Measurements from ENCODE around the gene EIF4EBP2. TPM values are rescaled to one million over a fixed set of nuclear protein-coding genes. Genes with fewer than 3 reads are reported as not detected.

EIF4EBP2 gene
- total and polyA plus RNA-seq, 2 experiments from 2014 or later = 18.2 to 34.8 TPM

- no peaks in the 10 kb centered on the region for H3K36me3 ChIP-seq (ENCODE audit: low read depth)
- H3K4me3 ChIP-seq = no peak overlapping the region
- no peaks in the 10 kb centered on the region for H4K20me1 ChIP-seq (ENCODE audit: insufficient read depth)
- no peaks in the 10 kb centered on the region for H3K79me2 ChIP-seq (ENCODE audit: insufficient read depth)
- H3K27me3 ChIP-seq (replicated peaks; ENCODE audit: insufficient read depth) = peaks cover 27% of the 10 kb centered on the region
- H3K9me3 ChIP-seq (ENCODE audit: low read depth) = no peaks in the 10 kb centered on the region
- WGBS, 2 experiments (ENCODE audit: low coverage in 1 of 2, low lambda C conversion rate in 2 of 2, missing lambda C conversion rate in 2 of 2) = 71 to 77% methylated on average over 3 of the region's 3 CpGs
- no peak overlapping the region for H2AFZ ChIP-seq
- H3K27ac ChIP-seq = no peak overlapping the region
- no peaks in the 10 kb centered on the region for H3K4me1 ChIP-seq (ENCODE audit: insufficient read depth)
- no peak overlapping the region for H3K9ac ChIP-seq
- no peaks in the 10 kb centered on the region for H3K9me2 ChIP-seq (ENCODE audit: insufficient read depth)
- H3F3A ChIP-seq (ENCODE audit: insufficient read depth) = no peaks in the 10 kb centered on the region
- no peak overlapping the region for H3K4me2 ChIP-seq (ENCODE audit: unreplicated experiment)
- TF ChIP-seq EZH2phosphoT487 (IDR thresholded peaks at IDR 0.05; ENCODE audit: insufficient read depth, low read depth) (no peak), EZH2 (IDR thresholded peaks at IDR 0.05; ENCODE audit: insufficient read depth, poor library complexity, severe bottlenecking) (no peak)
- in situ Hi-C loops (cut with MboI) = loop anchor here (10.0 kb wide), 1 partner anchor 288 kb away; no protein-coding TSS in a partner anchor
- DNase-seq = no peak
Observed at GRCh38 chr10:70466951-70467350, 63.0 kb downstream of the EIF4EBP2 start.

GRCh38 chr10:70472799-70473454 lies 69.0 kb downstream of the EIF4EBP2 start:
- no peak for DNase-seq
- no peaks in the 10 kb centered on the region for H3F3A ChIP-seq (ENCODE audit: insufficient read depth)
- no peak overlapping the region for H3K27ac ChIP-seq
- no peaks in the 10 kb centered on the region for H3K79me2 ChIP-seq (ENCODE audit: insufficient read depth)
- H2AFZ ChIP-seq = no peak overlapping the region
- no peak for TF ChIP-seq EZH2 (IDR thresholded peaks at IDR 0.05; ENCODE audit: insufficient read depth, poor library complexity, severe bottlenecking)
- TF ChIP-seq EZH2phosphoT487 (IDR thresholded peaks at IDR 0.05; ENCODE audit: insufficient read depth, low read depth) = no peak
- H3K9ac ChIP-seq = no peak overlapping the region
- 63% methylated on average over 8 of the region's 8 CpGs for WGBS, 2 experiments (ENCODE audit: low coverage in 1 of 2, low lambda C conversion rate in 2 of 2, missing lambda C conversion rate in 2 of 2)
- no peaks in the 10 kb centered on the region for H3K9me2 ChIP-seq (ENCODE audit: insufficient read depth)
- no peaks in the 10 kb centered on the region for H3K4me1 ChIP-seq (ENCODE audit: insufficient read depth)
- no peak overlapping the region for H3K4me3 ChIP-seq
- H3K4me2 ChIP-seq (ENCODE audit: unreplicated experiment) = no peak overlapping the region
- no peaks in the 10 kb centered on the region for H3K9me3 ChIP-seq (ENCODE audit: low read depth)
- in situ Hi-C loops (cut with MboI) = no loop called here
- H3K27me3 ChIP-seq (replicated peaks; ENCODE audit: insufficient read depth) = peaks cover 38% of the 10 kb centered on the region
- no peaks in the 10 kb centered on the region for H4K20me1 ChIP-seq (ENCODE audit: insufficient read depth)
- H3K36me3 ChIP-seq (ENCODE audit: low read depth) = no peaks in the 10 kb centered on the region

- Histone ChIP-seq H3K9me3 (ENCODE audit: low read depth) (no peaks in the 10 kb centered on the region), H4K20me1 (ENCODE audit: insufficient read depth) (no peaks in the 10 kb centered on the region), H3K27me3 (replicated peaks; ENCODE audit: insufficient read depth) (peaks cover 40% of the 10 kb centered on the region), H3K4me2 (ENCODE audit: unreplicated experiment) (no peak overlapping the region), H3K36me3 (ENCODE audit: low read depth) (no peaks in the 10 kb centered on the region), H3K79me2 (ENCODE audit: insufficient read depth) (no peaks in the 10 kb centered on the region), H3K9me2 (ENCODE audit: insufficient read depth) (no peaks in the 10 kb centered on the region), H3K4me1 (ENCODE audit: insufficient read depth) (no peaks in the 10 kb centered on the region), H3K9ac (no peak overlapping the region), H2AFZ (no peak overlapping the region), H3F3A (ENCODE audit: insufficient read depth) (no peaks in the 10 kb centered on the region), H3K27ac (no peak overlapping the region), H3K4me3 (no peak overlapping the region)
- TF ChIP-seq EZH2phosphoT487 (IDR thresholded peaks at IDR 0.05; ENCODE audit: insufficient read depth, low read depth) = no peak
- no peak for TF ChIP-seq EZH2 (IDR thresholded peaks at IDR 0.05; ENCODE audit: insufficient read depth, poor library complexity, severe bottlenecking)
- no peak for DNase-seq
- WGBS, 2 experiments (ENCODE audit: low coverage in 1 of 2, low lambda C conversion rate in 2 of 2, missing lambda C conversion rate in 2 of 2) = 98 to 100% methylated on average over 2 of the region's 2 CpGs
- in situ Hi-C loops (cut with MboI) = no loop called here
Observed at GRCh38 chr10:70474780-70475179, 70.8 kb downstream of the EIF4EBP2 start.

- 68 to 71% methylated on average over 8 of the region's 8 CpGs for WGBS, 2 experiments (ENCODE audit: low coverage in 1 of 2, low lambda C conversion rate in 2 of 2, missing lambda C conversion rate in 2 of 2)
- TF ChIP-seq EZH2phosphoT487 (IDR thresholded peaks at IDR 0.05; ENCODE audit: insufficient read depth, low read depth) (no peak), EZH2 (IDR thresholded peaks at IDR 0.05; ENCODE audit: insufficient read depth, poor library complexity, severe bottlenecking) (no peak)
- in situ Hi-C loops (cut with MboI) = no loop called here
Observed at GRCh38 chr10:70475661-70476060, 71.7 kb downstream of the EIF4EBP2 start.

More at GRCh38 chr10:70475661-70476060, 71.7 kb downstream of the EIF4EBP2 start:
- H2AFZ ChIP-seq = no peak overlapping the region
- no peaks in the 10 kb centered on the region for H3K36me3 ChIP-seq (ENCODE audit: low read depth)
- H3K4me2 ChIP-seq (ENCODE audit: unreplicated experiment) = no peak overlapping the region
- no peaks in the 10 kb centered on the region for H3K9me2 ChIP-seq (ENCODE audit: insufficient read depth)
- H3K27ac ChIP-seq = no peak overlapping the region
- H4K20me1 ChIP-seq (ENCODE audit: insufficient read depth) = no peaks in the 10 kb centered on the region
- peaks cover 40% of the 10 kb centered on the region for H3K27me3 ChIP-seq (replicated peaks; ENCODE audit: insufficient read depth)
- DNase-seq = no peak
- no peak overlapping the region for H3K9ac ChIP-seq
- no peaks in the 10 kb centered on the region for H3F3A ChIP-seq (ENCODE audit: insufficient read depth)
- H3K79me2 ChIP-seq (ENCODE audit: insufficient read depth) = no peaks in the 10 kb centered on the region
- no peaks in the 10 kb centered on the region for H3K4me1 ChIP-seq (ENCODE audit: insufficient read depth)
- H3K4me3 ChIP-seq = no peak overlapping the region
- no peaks in the 10 kb centered on the region for H3K9me3 ChIP-seq (ENCODE audit: low read depth)

All from GM23248 (cell line).